HepG2 (cell line): ENCODE results near the gene NAA38. TPM values are rescaled to one million over a fixed set of nuclear protein-coding genes. Genes with fewer than 3 reads are reported as not detected.

ENCODE experiments used
- ATAC-seq: fragments of 200-7000 bp; cut with Tn5 transposase; 3 replicates; pipeline ENCODE4 v1.9.1; 2020; ENCODE audit warnings: mild to moderate bottlenecking, moderate library complexity
- BruUV-seq: library from RNA; stranded (reverse); fragments of 400-500 nt; replicated peaks from 2 replicates; lab custom pipeline; 2021; lab: Mats Ljungman, UMichigan
- CTCF ChIA-PET: fragments of 300-600 bp; formaldehyde crosslinking; extraction: SDS; loops from one replicate; lab custom pipeline; 2021; ENCODE audit warnings: low total read pairs, inconsistent platforms, low intra/inter-chr PET ratio; lab: Yijun Ruan, JAX
- POLR2A ChIA-PET: fragments of 350-600 bp; sonication (Branson Sonifier 250); formaldehyde crosslinking; loops from one replicate; lab custom pipeline; 2020; ENCODE audit warnings: antibody characterized with exemption, inconsistent platforms; lab: Yijun Ruan, JAX
- DNase-seq: peaks from one replicate; pipeline ENCODE4 v3.0.0-alpha.2; 2015; ENCODE audit warnings: low spot score
- FAIRE-seq: peaks from 3 replicates; lab custom pipeline; 2011; peaks lifted over from hg19 to GRCh38; lab: Jason Lieb, UNC
- H2AFZ ChIP-seq: one replicate; pipeline ENCODE4 v1.6.1; 2011; ENCODE audit warnings: low read length, inconsistent platforms
- H3K27ac ChIP-seq: fragments of 300-600 bp; 3 replicates; pipeline ENCODE4 v1.8.0; 2011; ENCODE audit warnings: mixed run types, mild to moderate bottlenecking, mixed read lengths, low read length, inconsistent platforms; ENCODE audit not compliant: insufficient read depth; ENCODE audit errors: extremely low read length
- H3K27me3 ChIP-seq, 2 experiments: fragments of 200-600 bp in 1 of 2; 2 replicates in 1 of 2; 3 replicates in 1 of 2; pipeline versions ENCODE4 v1.6.0 to v1.8.0; 2011; ENCODE audit warnings: low read length in 2 of 2, mild to moderate bottlenecking in 2 of 2, moderate library complexity in 2 of 2, inconsistent platforms in 1 of 2; ENCODE audit not compliant: insufficient read depth in 2 of 2, control insufficient read depth in 1 of 2
- H3K36me3 ChIP-seq, 2 experiments: fragments of 200-600 bp in 1 of 2; replicated peaks in 1 of 2; 2 replicates in 1 of 2; 3 replicates in 1 of 2; pipeline versions ENCODE4 v1.5.1 to v1.8.0; 2011; ENCODE audit warnings: low read length in 2 of 2, inconsistent platforms in 1 of 2; ENCODE audit not compliant: insufficient read depth in 2 of 2, control insufficient read depth in 1 of 2
- H3K4me1 ChIP-seq: 2 replicates; pipeline ENCODE4 v1.5.1; 2012; ENCODE audit warnings: low read length, inconsistent platforms; ENCODE audit not compliant: insufficient read depth
- H3K4me2 ChIP-seq: 2 replicates; pipeline ENCODE4 v1.6.0; 2011; ENCODE audit warnings: low read depth, low read length, inconsistent platforms
- H3K4me3 ChIP-seq, 3 experiments: fragments of 200-600 bp in 1 of 3; sonication (generic), shearing (Covaris generic) in 1 of 3; replicated peaks in 1 of 3; 2 replicates each; pipeline ENCODE4 v1.5.1; 2011 to 2016; ENCODE audit warnings: low read length in 3 of 3, inconsistent platforms in 2 of 3, low read depth in 2 of 3, mild to moderate bottlenecking in 2 of 3, control low read depth in 1 of 3, mixed read lengths in 1 of 3; ENCODE audit not compliant: insufficient read depth in 1 of 3
- H3K79me2 ChIP-seq: one replicate; pipeline ENCODE4 v1.6.1; 2011; ENCODE audit warnings: low read length, inconsistent platforms; ENCODE audit not compliant: insufficient read depth
- H3K9ac ChIP-seq: 2 replicates; pipeline ENCODE4 v1.6.0; 2011; ENCODE audit warnings: mild to moderate bottlenecking, low read depth, low read length, inconsistent platforms; ENCODE audit not compliant: insufficient read depth
- H3K9me3 ChIP-seq: 2 replicates; pipeline ENCODE4 v1.5.1; 2012; ENCODE audit warnings: mild to moderate bottlenecking, low read length
- H4K20me1 ChIP-seq: 2 replicates; pipeline ENCODE4 v1.6.0; 2011; ENCODE audit warnings: inconsistent platforms, mild to moderate bottlenecking, low read length, moderate library complexity; ENCODE audit not compliant: insufficient read depth
- AGO1 ChIP-seq: fragments of 200-400 bp; formaldehyde crosslinking; IDR thresholded peaks from 2 replicates; pipeline ENCODE4 v1.6.1; 2017; ENCODE audit warnings: mild to moderate bottlenecking, low read depth, low read length, moderate library complexity; ENCODE audit not compliant: poor library complexity, severe bottlenecking
- GLI4 ChIP-seq: sonication (generic); formaldehyde crosslinking; IDR thresholded peaks from 2 replicates; pipeline ENCODE4 v1.5.1; 2020; ENCODE audit warnings: missing genetic modification reagents, mild to moderate bottlenecking, moderate library complexity, borderline replicate concordance
- HNF4A ChIP-seq: sonication (generic); formaldehyde crosslinking; IDR thresholded peaks from 2 replicates; pipeline ENCODE4 v1.4.0; 2020; ENCODE audit warnings: missing genetic modification reagents
- MLXIP ChIP-seq: sonication (generic); formaldehyde crosslinking; IDR thresholded peaks from 2 replicates; pipeline ENCODE4 v1.9.0; 2021; ENCODE audit warnings: missing genetic modification reagents, borderline replicate concordance
- PITX1 ChIP-seq: sonication (generic); formaldehyde crosslinking; IDR thresholded peaks from 2 replicates; pipeline ENCODE4 v1.5.1; 2020; ENCODE audit warnings: mild to moderate bottlenecking, missing genetic modification reagents
- PPARG ChIP-seq: conservative IDR thresholded peaks from 2 replicates; pipeline ENCODE4 v1.6.1; 2016; ENCODE audit warnings: missing biosample characterization, missing genetic modification reagents
- RBM22 ChIP-seq: fragments of 200-400 bp; formaldehyde crosslinking; optimal IDR thresholded peaks from 2 replicates; pipeline ENCODE3; 2017; ENCODE audit warnings: mild to moderate bottlenecking, low read length, moderate library complexity
- SUZ12 ChIP-seq: fragments of 150-350 bp; IDR thresholded peaks from 2 replicates; pipeline ENCODE4 v1.6.1; 2014; ENCODE audit warnings: low read depth, low read length
- TARDBP ChIP-seq: sonication (generic); formaldehyde crosslinking; IDR thresholded peaks from 2 replicates; pipeline ENCODE4 v1.8.0; 2022; ENCODE audit warnings: mild to moderate bottlenecking, missing genetic modification reagents
- THYN1 ChIP-seq: sonication (generic); formaldehyde crosslinking; IDR thresholded peaks from 2 replicates; pipeline ENCODE4 v1.8.1; 2023; ENCODE audit warnings: low read depth, mild to moderate bottlenecking, moderate library complexity, missing genetic modification reagents, borderline replicate concordance
- ZBTB38 ChIP-seq: sonication (generic); formaldehyde crosslinking; IDR thresholded peaks from 2 replicates; pipeline ENCODE4 v1.5.1; 2020; ENCODE audit warnings: mild to moderate bottlenecking, missing genetic modification reagents
- ZNF326 ChIP-seq: sonication (generic); formaldehyde crosslinking; IDR thresholded peaks from 2 replicates; pipeline ENCODE4 v1.4.0; 2020; ENCODE audit warnings: missing genetic modification reagents, borderline replicate concordance
- ZNF33B ChIP-seq: sonication (generic); formaldehyde crosslinking; IDR thresholded peaks from 2 replicates; pipeline ENCODE4 v1.5.1; 2020; ENCODE audit warnings: mild to moderate bottlenecking, missing genetic modification reagents
- ZNF484 ChIP-seq: sonication (generic); formaldehyde crosslinking; IDR thresholded peaks from 2 replicates; pipeline ENCODE4 v1.5.1; 2020; ENCODE audit warnings: mild to moderate bottlenecking, low read depth, missing genetic modification reagents, borderline replicate concordance
- ZNF577 ChIP-seq: sonication (generic); formaldehyde crosslinking; IDR thresholded peaks from 2 replicates; pipeline ENCODE4 v1.4.0; 2020; ENCODE audit warnings: mild to moderate bottlenecking, low read depth, missing genetic modification reagents, borderline replicate concordance
- ZSCAN29 ChIP-seq: sonication (generic); formaldehyde crosslinking; conservative IDR thresholded peaks from 2 replicates; pipeline ENCODE4 v1.4.0; 2020; ENCODE audit warnings: mild to moderate bottlenecking, missing genetic modification reagents
- WGBS: methylation state at CpG from one replicate; pipeline ENCODE4 v1.1.6; 2017; ENCODE audit warnings: low lambda C conversion rate; 5-methylcytosine and 5-hydroxymethylcytosine counted together
- in situ Hi-C: cut with HindIII; loops from 2 replicates; pipeline ENCODE4 v1.10.0; 2017; ENCODE audit warnings: low pct_unique_long_range_greater_than_20kb; ENCODE audit not compliant: extremely low pct_ligation_motif_present
- intact Hi-C: fragments of 100-400 bp; cut with micrococcal nuclease; formaldehyde crosslinking; loops from one replicate; pipeline ENCODE4 v1.10.0; 2022; ENCODE audit not compliant: unreplicated experiment
- polyA plus RNA-seq, 8 experiments: library from polyadenylated mRNA; depleted of rRNA in 3 of 8; stranded (reverse) in 7 of 8; unstranded in 1 of 8; fragments of >200 nt; fragmentation: Illumina TruSeq in 4 of 8; extraction: Trizol in 4 of 8; gene quantifications; 2 replicates each; pipeline versions ENCODE4 v1.2.1 to v1.2.3, GENCODE V29; 2011 to 2016; ENCODE audit warnings: low read depth in 4 of 8, missing spikeins in 1 of 8, mixed read lengths in 1 of 8; ENCODE audit not compliant: insufficient read depth in 1 of 8
- total RNA-seq, 5 experiments: library from RNA; depleted of rRNA; stranded (reverse); fragments of >200 nt; fragmentation: Illumina TruSeq; extraction: Trizol; gene quantifications; 2 replicates each; pipeline ENCODE4 v1.2.3, GENCODE V29; 2016; ENCODE audit warnings: low read depth in 1 of 5
- TF ChIP-seq, protein P1 (sequence below): sonication (generic); formaldehyde crosslinking; IDR thresholded peaks from 2 replicates; pipeline ENCODE4 v1.5.0; 2020; ENCODE audit warnings: missing genetic modification reagents
- TF ChIP-seq, protein P2 (sequence below): sonication (generic); formaldehyde crosslinking; IDR thresholded peaks from 2 replicates; pipeline ENCODE4 v1.4.0; 2020; ENCODE audit warnings: missing genetic modification reagents

NAA38 gene
- total and polyA plus RNA-seq, 2 of the 13 experiments (the other 11 are each of a cell fraction or from before 2014, with no cell fraction given) = 46.9 to 91.6 TPM

DNA sequence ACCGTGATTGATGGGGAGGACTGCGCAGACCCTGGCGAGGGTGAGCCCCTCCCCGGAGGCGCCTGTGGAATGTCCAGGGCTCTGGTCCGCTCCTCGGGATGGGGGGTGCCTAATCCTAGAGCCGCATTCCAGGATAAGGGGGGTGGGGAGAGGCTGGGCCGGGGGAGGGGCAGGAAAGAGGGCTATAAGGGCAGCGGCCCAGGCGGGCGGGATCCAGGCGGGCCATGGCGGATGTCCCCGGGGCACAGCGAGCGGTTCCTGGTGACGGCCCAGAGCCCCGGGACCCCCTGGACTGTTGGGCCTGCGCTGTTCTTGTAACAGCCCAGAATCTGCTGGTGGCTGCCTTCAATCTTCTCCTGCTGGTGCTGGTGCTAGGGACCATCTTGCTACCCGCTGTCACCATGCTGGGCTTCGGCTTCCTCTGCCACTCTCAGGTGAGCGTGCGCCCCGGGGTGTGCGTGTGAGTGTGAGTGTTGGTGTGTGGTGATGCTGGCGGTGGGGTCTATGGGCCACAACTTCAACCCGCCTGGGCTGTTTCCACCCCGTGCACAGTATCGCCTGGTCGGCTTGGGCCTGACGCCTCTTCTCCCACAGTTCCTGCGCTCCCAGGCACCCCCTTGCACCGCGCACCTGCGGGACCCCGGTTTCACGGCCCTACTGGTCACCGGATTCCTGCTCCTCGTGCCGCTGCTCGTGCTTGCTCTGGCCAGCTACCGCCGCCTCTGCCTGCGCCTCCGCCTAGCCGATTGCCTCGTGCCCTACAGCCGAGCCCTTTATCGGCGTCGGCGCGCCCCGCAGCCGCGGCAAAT, 2.3 kb downstream of the NAA38 start, which contains the start of gene TMEM88:
Gene TMEM88 (plus strand): TSS at position 216 of the 809 bp plus-strand sequence. CDS start 9 bp downstream, at position 225.
- no TSS peak for BruUV-seq
- Histone ChIP-seq H3K79me2 (peaks cover 8% of the 10 kb centered on the region), H2AFZ (no peak within 1 kb of the TSS), H3K36me3 (peaks cover 11 to 30% of the 10 kb centered on the region in 2 experiments; a peak in 4 of 5 replicates), H3K9ac (peak within 1 kb of the TSS; percentile 80; the same call in 1 of the 2 replicates), H3K4me3 (peak within 1 kb of the TSS in 2 of 3 experiments; percentile 83; a peak in 3 of 6 replicates), H4K20me1 (peaks cover 7% of the 10 kb centered on the region), H3K27ac (no peak within 1 kb of the TSS), H3K4me1 (peaks cover 31% of the 10 kb centered on the region), H3K4me2 (peak within 1 kb of the TSS; percentile 98), H3K9me3 (no peaks in the 10 kb centered on the region), H3K27me3 (no peaks in the 10 kb centered on the region; a peak in 1 of 5 replicates)
- FAIRE-seq = no peak
- no peak for DNase-seq
- in situ Hi-C loops = loop anchor here (5.0 kb wide), 1 partner anchor 42 kb away; no protein-coding TSS in a partner anchor
- ATAC-seq = no peak
- POLR2A ChIA-PET = interaction anchor here (3.1 kb wide), 2 partner anchors 12 to 19 kb away, joined by 95 to 104 read pairs; partner anchors contain the start of gene KDM6B
- CTCF ChIA-PET = no interaction called here
- intact Hi-C loops = no loop called here
- 96% methylated on average over 49 of the region's 57 CpGs for WGBS
- no peak for TF ChIP-seq MLXIP (CRISPR knock-in tag)
- no peak for TF ChIP-seq HNF4A
- peak; percentile 80 for TF ChIP-seq RBM22
- TF ChIP-seq PITX1 (CRISPR knock-in tag) = no peak
- TF ChIP-seq, protein P1, sequence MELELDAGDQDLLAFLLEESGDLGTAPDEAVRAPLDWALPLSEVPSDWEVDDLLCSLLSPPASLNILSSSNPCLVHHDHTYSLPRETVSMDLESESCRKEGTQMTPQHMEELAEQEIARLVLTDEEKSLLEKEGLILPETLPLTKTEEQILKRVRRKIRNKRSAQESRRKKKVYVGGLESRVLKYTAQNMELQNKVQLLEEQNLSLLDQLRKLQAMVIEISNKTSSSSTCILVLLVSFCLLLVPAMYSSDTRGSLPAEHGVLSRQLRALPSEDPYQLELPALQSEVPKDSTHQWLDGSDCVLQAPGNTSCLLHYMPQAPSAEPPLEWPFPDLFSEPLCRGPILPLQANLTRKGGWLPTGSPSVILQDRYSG = no peak
- TF ChIP-seq ZNF577 (CRISPR knock-in tag) = no peak
- 0 out of 2 replicates have a peak, but pooled peaks have one; percentile 7 for TF ChIP-seq TARDBP (CRISPR knock-in tag)
- TF ChIP-seq, protein P2, sequence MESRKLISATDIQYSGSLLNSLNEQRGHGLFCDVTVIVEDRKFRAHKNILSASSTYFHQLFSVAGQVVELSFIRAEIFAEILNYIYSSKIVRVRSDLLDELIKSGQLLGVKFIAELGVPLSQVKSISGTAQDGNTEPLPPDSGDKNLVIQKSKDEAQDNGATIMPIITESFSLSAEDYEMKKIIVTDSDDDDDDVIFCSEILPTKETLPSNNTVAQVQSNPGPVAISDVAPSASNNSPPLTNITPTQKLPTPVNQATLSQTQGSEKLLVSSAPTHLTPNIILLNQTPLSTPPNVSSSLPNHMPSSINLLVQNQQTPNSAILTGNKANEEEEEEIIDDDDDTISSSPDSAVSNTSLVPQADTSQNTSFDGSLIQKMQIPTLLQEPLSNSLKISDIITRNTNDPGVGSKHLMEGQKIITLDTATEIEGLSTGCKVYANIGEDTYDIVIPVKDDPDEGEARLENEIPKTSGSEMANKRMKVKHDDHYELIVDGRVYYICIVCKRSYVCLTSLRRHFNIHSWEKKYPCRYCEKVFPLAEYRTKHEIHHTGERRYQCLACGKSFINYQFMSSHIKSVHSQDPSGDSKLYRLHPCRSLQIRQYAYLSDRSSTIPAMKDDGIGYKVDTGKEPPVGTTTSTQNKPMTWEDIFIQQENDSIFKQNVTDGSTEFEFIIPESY (CRISPR knock-in tag) = peak; percentile 41; the same call in 1 of the 2 replicates
- TF ChIP-seq GLI4 (CRISPR knock-in tag) = no peak
- TF ChIP-seq THYN1 (CRISPR knock-in tag) = no peak
- no peak for TF ChIP-seq SUZ12
- TF ChIP-seq ZSCAN29 (CRISPR knock-in tag) = no peak
- peak; percentile 18; the same call in 1 of the 2 replicates for TF ChIP-seq ZBTB38
- no peak for TF ChIP-seq ZNF484 (CRISPR knock-in tag)
- peak; percentile 64 for TF ChIP-seq AGO1
- TF ChIP-seq ZNF33B = no peak
- TF ChIP-seq PPARG = no peak
- TF ChIP-seq ZNF326 (CRISPR knock-in tag) = no peak
